Neural progenitor cell (in vitro differentiated cells): Measurements from ENCODE around the gene FOXO6. TPM values are rescaled to one million over a fixed set of nuclear protein-coding genes. Genes with fewer than 3 reads are reported as not detected.

ENCODE experiments used
- DNase-seq: peaks from one replicate; pipeline ENCODE4 v3.0.0-alpha.2; 2016; ENCODE audit warnings: low spot score
- H2AFZ ChIP-seq: fragments of 200-600 bp; sonication (generic); replicated peaks from 2 replicates; pipeline ENCODE4 v1.6.1; 2016; ENCODE audit warnings: antibody characterized with exemption
- H3F3A ChIP-seq: fragments of 200-600 bp; sonication (generic); 2 replicates; pipeline ENCODE4 v1.6.1; 2016; ENCODE audit warnings: antibody characterized with exemption, low read depth
- H3K27ac ChIP-seq: fragments of 200-600 bp; sonication (generic); 2 replicates; pipeline ENCODE4 v1.5.1; 2016; ENCODE audit warnings: mild to moderate bottlenecking
- H3K27me3 ChIP-seq: fragments of 200-600 bp; sonication (generic); 2 replicates; pipeline ENCODE4 v1.6.1; 2016; ENCODE audit warnings: mild to moderate bottlenecking, moderate library complexity
- H3K36me3 ChIP-seq: fragments of 200-600 bp; sonication (generic); 2 replicates; pipeline ENCODE4 v1.5.1; 2016
- H3K4me1 ChIP-seq: fragments of 200-600 bp; sonication (generic); 2 replicates; pipeline ENCODE4 v1.6.1; 2016; ENCODE audit warnings: mixed run types
- H3K4me2 ChIP-seq: fragments of 200-600 bp; sonication (generic); 2 replicates; pipeline ENCODE4 v1.6.1; 2016
- H3K4me3 ChIP-seq: fragments of 200-600 bp; sonication (generic); 2 replicates; pipeline ENCODE4 v1.5.1; 2016
- H3K79me2 ChIP-seq: fragments of 200-600 bp; sonication (generic); 2 replicates; pipeline ENCODE4 v1.6.1; 2016; ENCODE audit warnings: low read depth
- H3K9ac ChIP-seq: fragments of 200-600 bp; sonication (generic); 2 replicates; pipeline ENCODE4 v1.6.1; 2016
- H3K9me3 ChIP-seq: fragments of 200-600 bp; sonication (generic); 2 replicates; pipeline ENCODE4 v1.5.1; 2016; ENCODE audit warnings: low read depth
- H4K20me1 ChIP-seq: fragments of 200-600 bp; sonication (generic); 2 replicates; pipeline ENCODE4 v1.6.1; 2016; ENCODE audit warnings: low read depth
- H3K27ac Mint-ChIP-seq: 3 replicates; pipeline ENCODE4 v1.8.0; 2021; ENCODE audit warnings: mixed read lengths
- H3K27me3 Mint-ChIP-seq: 2 replicates; pipeline ENCODE4 v1.8.0; 2022; ENCODE audit warnings: low read depth, mild to moderate bottlenecking, inconsistent platforms, moderate library complexity, mixed read lengths; ENCODE audit not compliant: insufficient read depth
- H3K36me3 Mint-ChIP-seq: 3 replicates; pipeline ENCODE4 v1.8.0; 2021; ENCODE audit warnings: mixed read lengths
- H3K4me1 Mint-ChIP-seq: 3 replicates; pipeline ENCODE4 v1.8.0; 2021; ENCODE audit warnings: mixed read lengths
- H3K4me3 Mint-ChIP-seq: 3 replicates; pipeline ENCODE4 v1.8.0; 2021; ENCODE audit warnings: mild to moderate bottlenecking, moderate library complexity, mixed read lengths
- H3K9me3 Mint-ChIP-seq: 3 replicates; pipeline ENCODE4 v1.8.0; 2020; ENCODE audit warnings: mixed read lengths
- CTCF ChIP-seq: fragments of 200-600 bp; sonication (generic); IDR thresholded peaks from 2 replicates; pipeline ENCODE4 v1.5.1; 2017; ENCODE audit warnings: antibody characterized with exemption, mild to moderate bottlenecking
- EZH2 ChIP-seq: fragments of 200-600 bp; sonication (generic); IDR thresholded peaks from 2 replicates; pipeline ENCODE4 v1.6.1; 2017; ENCODE audit warnings: antibody characterized with exemption, mild to moderate bottlenecking, moderate library complexity
- EZH2phosphoT487 ChIP-seq: fragments of 200-600 bp; sonication (generic); IDR thresholded peaks from 2 replicates; pipeline ENCODE4 v1.6.1; 2017; ENCODE audit warnings: antibody characterized with exemption
- total RNA-seq: library from RNA; depleted of rRNA; stranded (reverse); fragments of >200 nt; gene quantifications from 2 replicates; pipeline ENCODE4 v1.2.3, GENCODE V29; 2015; ENCODE audit warnings: low replicate concordance

FOXO6 gene
- total RNA-seq, 1 donor from 2014 or later: not detected

GRCh38 chr1:41430582-41430981, 69.3 kb downstream of the FOXO6 start:
- Mint-ChIP-seq H3K27me3 (peaks cover 11% of the 10 kb centered on the region), H3K9me3 (no peaks in the 10 kb centered on the region), H3K4me3 (no peak overlapping the region), H3K27ac (no peak overlapping the region), H3K4me1 (peaks cover 17% of the 10 kb centered on the region), H3K36me3 (no peaks in the 10 kb centered on the region)
- Histone ChIP-seq H3K27me3 (no peaks in the 10 kb centered on the region), H3K9ac (no peak overlapping the region), H3K36me3 (no peaks in the 10 kb centered on the region), H3K9me3 (no peaks in the 10 kb centered on the region), H3K4me1 (peaks cover 1% of the 10 kb centered on the region), H3F3A (peaks cover under 1% of the 10 kb centered on the region), H3K4me3 (no peak overlapping the region), H4K20me1 (no peaks in the 10 kb centered on the region), H3K79me2 (no peaks in the 10 kb centered on the region), H2AFZ (no peak overlapping the region), H3K4me2 (no peak overlapping the region), H3K27ac (no peak overlapping the region)
- DNase-seq: no peak
- no peak for TF ChIP-seq EZH2
- TF ChIP-seq EZH2phosphoT487: no peak
- TF ChIP-seq CTCF: no peak

- Histone ChIP-seq H3K79me2 (no peaks in the 10 kb centered on the region), H3K9me3 (no peaks in the 10 kb centered on the region), H3K4me2 (no peak overlapping the region), H2AFZ (no peak overlapping the region), H3K27ac (no peak overlapping the region), H3K27me3 (no peaks in the 10 kb centered on the region), H3K9ac (no peak overlapping the region), H3K4me3 (no peak overlapping the region), H4K20me1 (no peaks in the 10 kb centered on the region), H3F3A (no peaks in the 10 kb centered on the region), H3K36me3 (no peaks in the 10 kb centered on the region), H3K4me1 (peaks cover 13% of the 10 kb centered on the region)
- H3K4me3 Mint-ChIP-seq: no peak overlapping the region
- H3K27ac Mint-ChIP-seq: no peak overlapping the region
- H3K27me3 Mint-ChIP-seq: peaks cover 11% of the 10 kb centered on the region
- TF ChIP-seq EZH2 (no peak), EZH2phosphoT487 (no peak), CTCF (no peak)
- H3K36me3 Mint-ChIP-seq: no peaks in the 10 kb centered on the region
- no peaks in the 10 kb centered on the region for H3K9me3 Mint-ChIP-seq
- DNase-seq: no peak
- peaks cover 28% of the 10 kb centered on the region for H3K4me1 Mint-ChIP-seq
Observed at GRCh38 chr1:41431490-41432350, 70.5 kb downstream of the FOXO6 start.

Other genes with a start within 250 kb of the FOXO6 start
- gene SCMH1, start 119.1 kb upstream of the FOXO6 start, total RNA-seq: 16.1 and 39.9 TPM in 2 replicates
- not detected in 2 replicates for gene EDN2, start 123.2 kb downstream of the FOXO6 start, total RNA-seq